ENCODE measurements around the gene NYAP1.

The NYAP1 gene

DNA sequence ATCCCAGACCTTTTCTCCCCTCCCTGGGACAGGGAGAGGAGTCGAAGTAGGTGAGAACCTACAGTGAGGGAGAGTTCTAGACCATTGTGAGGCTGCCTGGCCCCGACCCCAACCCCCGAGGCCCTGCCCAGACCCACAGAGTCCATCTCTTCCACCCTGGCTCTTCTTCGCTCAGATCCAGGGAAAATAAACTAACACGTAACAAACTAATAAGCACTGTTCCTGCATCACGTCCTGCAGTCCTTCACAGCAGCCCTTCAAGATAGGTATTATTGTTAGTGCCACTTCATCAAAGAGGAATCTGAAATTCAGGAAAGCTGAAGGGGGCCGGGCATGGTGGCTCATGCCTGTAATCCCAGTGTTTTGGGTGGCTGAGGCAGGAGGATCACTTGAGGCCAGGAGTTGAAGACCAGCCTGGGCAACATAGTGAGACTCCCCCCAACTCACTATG is 19.5 kb upstream of the NYAP1 start, which contains the start of gene SPACDR:
TSS of gene SPACDR (minus strand) at position 51 of the 451 bp plus-strand sequence. CDS start 235 bp downstream, outside the sequence.
- no peak for DNase-seq

DNA sequence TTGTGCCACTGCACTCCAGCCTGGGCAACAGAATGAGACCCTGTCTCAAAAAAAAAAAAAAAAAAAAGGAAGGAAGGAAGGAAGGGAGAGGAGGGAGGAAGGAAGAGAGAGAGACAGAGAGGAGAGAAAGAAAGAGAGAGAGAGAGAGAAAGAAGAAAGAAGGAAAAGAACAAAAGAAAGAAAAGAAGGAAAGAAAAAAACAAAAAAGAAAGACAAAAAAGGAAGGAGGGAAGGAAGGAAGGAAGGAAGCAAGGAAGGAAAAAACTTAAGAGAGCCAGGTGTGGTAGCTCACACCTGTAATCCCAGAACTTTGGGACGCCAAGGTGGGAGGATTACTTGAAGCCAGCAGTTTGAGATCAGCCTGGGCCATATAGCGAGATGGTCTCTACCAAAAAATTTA is 18.9 kb upstream of the NYAP1 start:
- DNase-seq = no peak

DNA sequence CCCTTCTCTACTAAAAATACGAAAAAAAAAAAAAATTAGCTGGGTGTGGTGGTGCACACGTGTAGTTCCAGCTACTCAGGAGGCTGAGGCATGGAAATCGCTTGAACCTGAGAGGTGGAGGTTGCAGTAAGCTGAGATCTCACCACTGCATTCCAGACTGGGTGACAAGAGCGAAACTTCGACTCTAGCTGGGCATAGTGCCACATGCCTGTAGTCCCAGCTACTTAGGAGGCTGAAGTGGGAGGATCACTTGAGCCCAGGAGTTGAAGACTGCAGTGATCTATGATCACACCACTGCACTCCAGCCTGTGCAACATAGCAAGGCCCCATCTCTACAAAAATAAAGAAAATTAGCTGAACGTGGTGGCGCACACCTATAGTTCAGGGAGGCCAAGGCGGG is 18.4 kb upstream of the NYAP1 start:
- DNase-seq = no peak

DNA sequence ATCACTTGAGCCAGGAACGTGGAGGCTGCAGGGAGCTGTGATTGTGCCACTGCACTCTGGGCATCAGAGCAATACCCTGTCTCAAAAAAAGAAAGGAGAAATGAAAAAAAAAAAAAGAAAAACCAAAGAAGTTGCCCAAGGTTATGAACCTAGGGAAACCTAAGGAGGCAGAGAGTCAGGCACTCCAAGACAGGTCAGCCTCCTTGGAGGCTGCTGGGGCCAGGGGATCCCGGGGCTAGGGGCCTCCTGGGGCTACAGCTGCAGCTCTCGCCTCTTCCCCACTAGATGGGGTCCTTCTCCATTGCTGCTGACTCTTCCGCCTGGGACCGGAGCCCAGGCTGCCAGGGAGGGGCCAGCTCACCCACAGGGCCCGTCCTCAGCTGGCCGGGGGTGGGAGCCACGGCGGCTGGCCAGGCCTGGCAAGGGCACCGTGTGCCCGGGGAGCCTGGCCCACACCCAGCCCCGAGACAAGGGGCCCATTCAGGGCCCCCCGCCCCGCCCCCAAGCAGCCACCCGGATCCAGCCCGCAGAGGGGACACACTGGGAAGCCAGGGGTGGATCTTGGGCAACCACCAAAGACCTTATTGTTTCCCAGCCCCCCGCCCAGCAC is 17.9 kb upstream of the NYAP1 start:
- DNase-seq = no peak

DNA sequence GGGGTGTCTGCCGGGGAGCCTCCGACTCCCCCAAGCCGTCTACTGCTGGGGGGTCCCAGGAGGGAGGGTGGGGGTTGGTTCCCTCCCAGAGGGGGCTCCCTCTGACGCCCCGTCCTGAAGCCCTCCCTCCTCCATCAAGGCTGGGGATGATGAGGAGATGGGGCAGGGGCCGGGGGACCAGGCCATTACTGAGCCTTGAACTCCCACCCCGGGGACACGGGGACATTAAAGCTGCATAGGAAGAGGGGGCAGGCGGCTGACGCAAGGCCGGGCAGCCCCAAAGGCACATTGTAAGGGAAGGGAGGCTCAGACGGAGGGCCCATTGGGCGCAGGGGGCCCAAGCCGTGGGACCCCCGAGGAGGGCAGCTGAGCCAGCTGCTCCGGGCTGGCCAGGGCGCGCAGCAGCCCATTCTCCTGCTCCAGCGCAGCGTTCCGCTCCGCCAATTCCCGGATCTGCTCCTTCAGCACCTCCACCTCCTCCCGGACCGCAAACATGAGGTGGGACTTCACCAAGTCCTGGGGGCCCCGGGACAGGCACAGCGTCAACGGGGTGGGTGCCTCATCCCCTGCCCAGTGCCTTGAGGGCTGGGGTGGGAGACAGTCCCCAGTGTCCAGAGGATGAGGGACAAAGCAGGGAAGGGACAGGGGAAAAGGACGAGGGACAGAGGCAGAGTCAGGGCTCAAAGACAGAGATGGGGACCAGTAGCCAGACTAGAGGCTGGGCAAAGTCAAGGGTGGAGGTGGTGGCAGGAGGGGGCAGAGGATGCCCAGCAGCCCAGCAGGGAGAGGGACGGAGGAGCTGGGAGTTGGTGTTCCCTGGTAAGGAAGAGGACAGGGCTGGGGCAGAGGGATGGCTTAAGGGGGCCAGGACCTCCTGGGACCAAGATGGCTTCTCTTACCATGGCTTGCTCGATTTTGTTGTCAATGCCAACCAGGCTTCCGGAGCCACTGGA is 16.8 kb upstream of the NYAP1 start:
- DNase-seq = no peak

DNA sequence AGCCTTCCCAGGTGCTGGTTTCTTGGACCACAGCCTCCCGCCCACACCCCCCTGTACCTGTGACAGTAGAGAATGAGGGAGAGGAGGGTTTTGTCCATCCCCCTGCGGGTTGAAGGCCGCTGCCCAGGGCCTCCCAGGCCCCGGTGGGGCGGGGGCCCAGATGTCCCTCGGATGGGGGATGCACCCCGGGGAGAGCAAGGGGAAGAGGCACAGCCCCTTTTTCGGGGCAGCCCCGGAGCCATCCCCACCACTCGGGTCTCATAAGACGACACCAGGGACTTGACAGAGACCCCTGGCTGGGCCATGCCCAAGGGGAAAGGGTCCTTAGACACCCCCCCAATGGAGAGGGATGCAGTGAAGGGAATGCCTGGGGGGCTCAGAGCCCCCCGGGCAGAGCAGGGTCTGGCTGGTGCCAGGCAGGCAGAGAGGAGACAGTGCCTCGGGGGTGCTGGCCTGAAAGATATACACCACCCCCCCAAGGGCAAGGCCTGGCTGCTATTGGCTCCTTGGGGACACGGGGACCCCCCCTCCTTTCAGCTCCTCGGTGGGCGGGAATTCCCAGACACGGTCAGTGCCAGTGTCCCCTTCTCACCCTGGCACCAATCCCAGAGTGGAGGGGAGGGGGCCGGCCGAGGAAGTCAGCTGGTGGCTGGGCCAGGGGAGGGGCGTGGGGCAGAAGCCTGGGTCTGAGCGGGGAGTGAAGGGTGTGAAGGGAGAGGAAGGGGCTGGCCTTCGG is 15.9 kb upstream of the NYAP1 start:
- DNase-seq = no peak

DNA sequence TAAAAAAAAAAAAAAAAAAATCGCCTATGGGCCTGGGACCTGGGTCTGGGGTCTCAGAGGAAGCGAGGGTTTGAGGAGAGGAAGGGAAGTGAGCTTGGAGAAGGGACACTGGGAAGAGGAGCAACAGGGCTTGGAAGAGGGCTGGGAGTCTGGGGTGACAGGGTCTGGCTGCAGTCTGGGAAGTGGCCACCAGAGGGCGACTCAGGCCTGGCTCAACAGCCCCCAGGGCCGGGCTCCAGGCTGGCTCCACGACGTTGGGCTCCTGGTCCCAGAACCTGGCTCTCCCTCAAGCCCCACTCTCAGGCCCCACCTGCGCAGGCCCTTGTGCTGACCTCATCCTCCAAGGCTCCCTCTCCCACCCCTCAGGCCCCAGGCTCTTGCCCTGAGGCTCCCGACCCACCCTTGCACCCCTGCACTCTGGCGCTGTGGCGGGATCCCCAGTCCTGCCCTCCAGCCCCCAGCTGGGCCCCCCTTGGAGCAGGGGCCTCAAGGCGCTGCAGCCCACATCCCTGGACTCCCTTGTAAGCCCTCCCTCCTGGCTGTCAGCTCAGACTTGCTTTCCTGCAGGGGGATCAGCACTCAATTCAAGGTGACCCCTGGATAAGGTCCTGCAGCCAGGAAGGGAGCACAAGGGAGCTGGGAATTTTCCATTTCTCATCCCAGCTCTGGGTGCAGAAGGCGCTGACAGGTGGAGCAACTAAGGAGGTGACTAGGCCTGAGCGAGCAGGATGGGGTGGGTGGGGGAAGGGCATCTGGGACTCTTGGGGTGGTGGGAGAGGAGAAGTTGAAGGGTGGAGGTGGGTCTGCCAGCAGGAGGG is 14.3 kb upstream of the NYAP1 start:
- peak; percentile 88 for DNase-seq

DNA sequence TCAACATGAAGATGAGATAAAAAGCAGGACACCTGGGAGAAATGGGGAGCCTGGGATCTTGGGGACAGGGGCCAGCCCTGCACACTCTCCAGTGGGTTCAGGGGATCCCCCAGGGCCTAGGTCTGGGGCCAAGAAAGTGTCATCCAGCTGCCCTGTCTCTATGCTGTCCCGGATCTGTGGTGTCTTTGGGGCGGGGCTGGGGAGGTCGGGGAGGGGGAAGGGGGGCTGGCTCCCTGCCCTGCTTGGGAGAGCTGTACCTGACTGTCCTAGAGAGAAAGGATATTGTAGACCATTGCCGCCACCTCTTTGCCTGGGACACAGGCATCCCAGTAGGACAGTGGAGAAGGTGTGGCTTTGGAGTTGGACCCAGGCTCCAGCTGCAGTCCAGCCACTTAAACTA is 12.7 kb upstream of the NYAP1 start:
- DNase-seq = no peak

DNA sequence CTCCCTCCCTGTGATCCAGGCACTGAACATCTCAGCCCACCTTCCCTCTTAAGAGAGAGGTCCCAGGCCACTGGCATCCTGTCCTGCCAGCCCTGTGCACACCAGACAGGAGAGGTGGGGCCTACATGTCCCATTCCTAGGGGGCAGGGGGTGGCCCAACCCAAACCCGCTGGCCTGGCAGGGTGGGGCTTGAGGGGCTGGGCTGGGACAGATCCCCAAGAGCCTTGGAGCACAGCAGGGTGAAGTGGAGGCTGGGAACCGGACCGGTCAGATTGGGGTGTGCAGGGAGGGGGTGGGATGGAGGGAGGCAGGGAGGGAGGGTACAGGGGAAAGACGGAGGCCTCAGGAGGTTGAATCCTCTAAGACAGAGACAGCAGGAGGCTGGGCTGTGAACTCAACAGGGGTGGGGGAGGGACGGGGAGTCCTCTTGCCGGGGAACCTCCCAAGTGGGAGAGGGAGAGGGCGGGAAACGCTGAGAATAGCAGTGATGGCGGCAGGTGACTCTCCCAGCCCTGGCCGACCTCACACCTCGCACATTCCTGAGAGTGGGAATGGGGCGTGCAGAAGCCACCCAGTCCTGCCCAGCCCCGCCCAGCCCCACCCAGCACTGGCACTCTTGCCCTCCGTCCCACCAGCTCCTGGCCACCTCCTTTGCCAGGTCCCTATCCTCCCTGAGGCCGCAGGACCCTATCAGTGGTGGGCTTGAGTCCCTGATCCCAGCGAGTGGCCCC is 11.4 kb upstream of the NYAP1 start:
- no peak for DNase-seq

DNA sequence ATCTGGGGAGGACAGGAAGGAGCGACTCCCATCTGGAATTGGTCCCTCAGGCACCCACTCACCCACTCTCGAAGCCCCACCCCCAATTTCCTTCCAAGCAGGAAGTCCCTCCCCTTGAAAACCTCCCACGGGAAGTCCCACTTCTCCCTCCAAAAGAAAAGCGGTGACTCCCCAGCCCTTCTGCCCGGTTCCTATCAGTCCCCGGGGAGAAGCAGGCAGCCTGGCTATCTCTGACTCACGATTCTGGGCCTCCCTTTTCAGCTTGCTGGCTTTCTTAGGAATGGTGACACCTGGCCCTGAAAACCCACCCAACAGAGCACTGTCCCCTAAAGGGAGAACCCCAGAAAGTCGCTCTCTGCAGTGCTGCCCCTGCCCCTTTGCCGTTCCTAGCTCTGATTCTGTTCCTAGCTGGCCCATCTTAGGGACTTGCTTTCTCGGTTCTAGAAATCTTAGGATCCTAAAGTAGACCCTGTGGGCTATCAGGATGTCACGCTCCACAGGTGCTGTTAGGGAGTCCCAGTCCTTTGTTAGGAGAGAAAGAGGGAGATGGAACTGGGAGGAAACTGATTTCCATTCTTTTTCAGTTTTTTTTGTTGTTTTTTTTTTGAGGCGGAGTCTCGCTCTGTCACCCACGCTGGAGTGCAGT is 10.8 kb upstream of the NYAP1 start:
- DNase-seq = no peak

DNA sequence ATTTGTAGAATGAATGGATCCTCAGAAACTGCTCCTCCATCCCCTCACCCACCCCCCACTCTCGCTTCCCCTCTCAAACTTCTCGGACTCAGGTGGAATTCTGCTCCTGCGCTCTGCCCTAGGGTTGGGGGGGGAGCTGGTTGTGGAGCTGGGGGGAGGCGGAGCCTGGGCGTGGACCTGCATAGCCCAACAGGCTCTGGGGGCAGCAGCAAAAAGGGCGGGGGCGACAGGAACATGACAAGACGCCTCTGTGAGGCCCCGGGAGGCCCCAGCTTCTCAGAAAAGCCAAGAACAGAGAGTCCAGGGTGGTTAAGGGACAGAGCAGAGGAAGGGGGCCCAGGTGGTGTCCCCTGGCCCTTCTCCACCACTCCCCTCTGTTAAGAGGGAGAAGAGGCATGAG is 8.2 kb upstream of the NYAP1 start:
- DNase-seq = peak; percentile 25

DNA sequence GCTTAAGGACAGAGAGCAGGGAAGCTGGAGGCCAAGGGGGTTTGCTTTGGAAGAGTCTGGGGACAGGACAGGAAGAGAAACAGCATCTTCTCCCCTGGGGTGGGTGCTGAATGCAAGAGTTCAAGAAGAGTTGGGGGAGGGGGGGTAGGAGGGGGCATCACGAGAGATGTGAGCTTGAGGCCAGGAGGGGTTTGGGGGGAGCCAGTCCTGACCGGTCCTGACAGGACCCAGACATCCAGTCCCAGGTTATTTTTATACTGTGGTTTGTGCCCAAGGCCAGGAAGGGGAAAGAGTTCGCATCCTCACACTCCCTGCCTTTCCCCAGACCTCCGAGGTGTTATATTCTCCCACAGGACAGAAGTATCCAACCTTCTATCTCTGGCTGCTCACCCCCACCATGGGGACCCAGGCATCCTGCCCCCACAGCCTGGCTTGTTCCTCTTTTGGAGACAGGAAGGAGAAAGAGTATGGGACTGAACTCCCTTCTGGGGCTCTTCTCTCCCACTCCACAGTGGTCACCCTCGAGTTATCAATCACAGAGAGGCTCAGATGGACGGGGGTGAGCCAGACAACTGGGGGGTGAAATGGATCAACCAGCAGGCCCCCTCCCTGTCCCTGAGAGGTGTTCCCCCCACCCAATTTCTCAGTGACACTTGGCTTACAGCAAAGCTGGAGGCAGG is 7.5 kb upstream of the NYAP1 start:
- DNase-seq = no peak

DNA sequence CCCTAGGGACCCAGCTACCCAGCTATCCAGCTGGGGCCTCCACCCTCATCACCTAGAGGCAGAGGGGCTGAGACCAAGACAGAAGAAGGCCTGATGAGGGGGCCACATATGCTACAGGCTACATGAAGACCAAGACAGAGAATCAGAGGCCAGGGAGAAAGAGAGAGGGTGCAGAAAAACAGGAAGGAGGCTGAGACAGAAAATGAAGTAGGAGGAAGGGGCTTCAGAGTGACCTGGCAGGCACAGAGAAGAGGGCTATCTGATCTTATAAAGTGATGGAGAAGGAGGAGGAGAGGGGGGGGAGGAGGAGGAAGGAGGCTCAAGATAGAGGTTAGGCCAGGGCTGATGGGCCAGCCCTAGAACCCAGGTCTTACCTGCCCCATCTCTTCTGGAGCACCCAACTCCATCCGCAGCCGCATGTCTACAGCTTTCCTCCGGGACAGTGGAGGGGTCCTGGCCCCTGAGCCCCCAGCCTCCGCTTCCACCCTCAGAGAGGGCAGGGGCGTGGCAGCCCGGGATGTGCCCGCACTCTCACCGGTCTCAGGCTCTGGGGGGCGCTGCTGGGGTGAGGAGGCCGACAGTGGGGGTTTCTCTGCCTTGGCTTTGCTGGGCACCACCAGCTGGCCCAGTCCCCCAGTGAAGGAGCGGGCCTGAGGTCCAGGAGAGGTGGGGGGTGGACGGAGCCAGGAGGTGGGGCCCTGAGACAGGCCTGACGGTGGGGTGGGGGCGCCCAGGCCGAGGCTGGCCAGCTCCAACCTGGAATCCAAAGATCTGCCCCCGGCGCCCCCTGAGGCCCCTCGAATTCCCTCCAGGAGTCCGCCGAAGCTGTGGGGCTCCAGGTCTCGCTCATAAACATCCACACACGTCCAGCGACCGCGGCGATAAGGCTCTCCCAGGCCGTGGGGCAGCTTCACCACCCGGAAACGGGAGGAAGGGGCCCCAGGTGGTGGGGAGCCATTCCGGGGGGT is 6.5 kb upstream of the NYAP1 start:
- DNase-seq = peak; percentile 30

DNA sequence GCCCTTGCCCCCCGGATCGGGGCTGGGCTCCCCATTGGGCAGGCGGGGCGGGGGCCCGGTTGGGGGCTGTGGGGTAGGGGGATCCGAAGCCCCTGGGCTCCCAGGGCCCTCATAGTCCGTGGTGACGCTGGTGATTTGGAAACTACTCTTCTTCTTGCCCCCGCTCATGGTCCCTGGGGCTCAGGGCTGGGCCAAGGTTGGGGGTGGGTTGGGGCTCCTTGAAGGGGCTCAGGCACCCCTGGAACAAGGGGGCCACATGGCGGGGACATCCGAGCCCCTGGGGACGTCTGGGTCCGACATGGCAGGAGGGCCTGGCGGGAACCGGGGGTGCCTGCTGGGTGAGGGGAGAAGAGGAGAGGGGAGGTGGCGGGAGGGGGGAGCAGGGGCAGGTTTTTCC is 5.9 kb upstream of the NYAP1 start:
- DNase-seq = peak; percentile 25

DNA sequence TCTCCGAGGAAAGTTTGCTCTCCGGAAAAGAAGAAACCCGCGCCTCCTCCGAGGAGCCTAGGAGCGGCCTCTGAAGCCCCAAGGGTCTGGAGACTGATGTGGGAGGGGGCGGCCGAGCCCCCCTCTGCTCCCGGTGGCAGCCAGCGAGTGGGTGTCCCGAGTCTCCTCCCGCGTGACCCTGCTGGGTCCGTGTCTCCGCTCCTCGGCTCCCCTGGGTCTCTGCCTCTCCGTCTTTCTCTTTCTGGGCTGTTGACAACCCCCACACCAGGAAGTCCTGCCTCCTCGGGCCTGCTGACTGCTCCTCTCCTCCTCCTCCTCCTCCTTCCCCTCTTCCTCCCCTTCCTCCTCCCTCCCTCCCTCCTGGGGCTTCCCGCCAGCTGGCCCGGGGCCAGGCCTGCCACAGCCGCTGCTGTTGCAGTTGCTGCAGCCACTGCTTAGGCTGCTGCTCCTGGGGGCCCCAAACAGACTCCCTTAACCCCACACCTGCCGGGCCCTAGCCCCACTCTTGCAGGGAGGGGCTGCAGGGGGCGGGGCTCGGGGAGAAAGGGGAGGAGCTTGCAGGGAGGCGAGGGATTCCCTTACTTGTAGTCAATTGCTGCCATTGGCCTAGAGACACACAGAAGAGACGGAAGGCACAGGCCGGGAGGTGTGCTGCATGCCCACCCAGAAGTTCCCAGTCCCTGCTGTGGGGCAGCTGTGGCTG is 4.6 kb upstream of the NYAP1 start, which contains the start of gene TSC22D4:
TSS of gene TSC22D4 (minus strand) at position 257 of the 703 bp plus-strand sequence. CDS start 1,176 bp downstream, outside the sequence.
- peak; percentile 83 for DNase-seq

DNA sequence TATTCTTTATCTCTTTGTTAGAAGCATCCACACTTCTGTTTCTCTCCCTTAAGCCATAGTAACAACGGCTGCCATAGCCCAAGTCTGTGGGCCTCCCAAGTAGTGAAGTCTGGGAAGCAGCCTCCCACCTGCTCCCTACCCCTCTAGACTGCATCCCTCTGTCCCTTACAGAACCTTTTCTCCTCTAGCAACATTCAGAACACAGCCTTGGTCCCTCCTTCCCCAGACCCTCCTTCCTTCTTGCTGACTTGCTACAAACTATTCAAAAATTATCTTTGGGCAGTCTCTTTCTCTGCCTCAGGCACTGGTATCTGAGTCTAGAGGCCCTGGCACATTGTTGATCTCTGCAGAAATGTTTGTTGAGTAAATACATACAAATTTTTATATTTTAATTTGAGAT is 2.3 kb upstream of the NYAP1 start:
- DNase-seq = no peak

DNA sequence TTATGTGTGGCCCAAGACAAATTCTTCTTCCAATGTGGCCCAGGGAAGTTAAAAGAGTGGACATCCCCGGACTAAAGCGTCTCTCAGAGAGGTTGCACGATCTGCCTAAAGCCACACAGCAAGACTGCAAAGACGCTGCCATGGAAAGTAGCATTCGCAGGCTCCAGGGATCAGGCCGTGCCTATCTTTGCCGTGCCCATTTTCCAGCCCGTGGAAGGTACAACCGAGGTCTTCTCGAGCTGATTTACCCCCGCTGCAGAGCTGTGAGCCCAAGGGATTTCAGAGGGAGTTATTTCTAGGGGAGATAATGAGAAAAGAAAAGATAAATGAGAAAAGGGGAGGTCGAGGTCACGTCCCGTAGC is 1.0 kb upstream of the NYAP1 start:
- DNase-seq = no peak

DNA sequence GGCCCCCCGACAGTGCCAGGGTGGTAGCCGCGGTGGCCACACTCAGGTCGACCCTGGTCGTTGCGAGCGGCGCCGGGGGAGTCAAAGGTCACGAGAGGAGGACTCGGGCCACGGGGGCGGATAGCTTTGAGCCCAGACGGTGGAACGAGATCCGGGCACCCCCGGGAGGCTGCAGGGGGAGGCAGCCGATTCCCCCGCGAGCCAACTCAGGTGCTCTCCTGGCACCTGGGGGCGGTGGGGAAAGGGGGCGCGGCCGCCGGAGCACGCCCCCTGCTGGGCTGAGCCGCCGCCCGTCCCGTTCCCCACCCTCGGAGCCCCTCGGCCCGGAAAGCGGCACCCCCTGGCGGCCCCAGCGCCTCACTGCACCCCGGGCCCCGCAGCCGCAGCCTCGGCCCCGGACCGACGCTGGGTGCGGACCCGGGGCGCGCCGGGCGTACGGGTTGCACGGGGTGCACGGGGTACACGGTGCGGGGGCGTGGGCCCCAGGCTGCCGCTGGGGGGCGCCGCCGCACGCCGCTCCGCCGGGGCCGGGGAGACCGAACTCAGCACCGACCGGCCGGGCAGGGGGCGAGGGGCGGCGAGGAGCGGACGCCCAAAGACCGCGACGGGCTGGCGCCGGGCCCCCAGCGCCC is 521 bp upstream of the NYAP1 start:
- DNase-seq = peak; percentile 84

All from stimulated activated CD4-positive, alpha-beta T cell treated with anti-CD3 and anti-CD28 coated beads, Interleukin-12 subunit alpha, Interleukin-12 subunit beta, amount 100 ng/mL, for 4 hours (primary cell).